ENCODE data around the gene P2RX4. TPM values are rescaled to one million over a fixed set of nuclear protein-coding genes. Genes with fewer than 3 reads are reported as not detected.

The P2RX4 gene
- total RNA-seq, 1 experiment from 2014 or later: 21.0 TPM

GRCh38 chr12:121209221-121209620 lies 708 bp upstream of the P2RX4 start:
- Histone ChIP-seq H3K4me3 (peak overlapping the region; percentile 70; the same call in 1 of the 2 replicates), H3K9me3 (ENCODE audit: insufficient read depth, low read depth) (no peaks in the 10 kb centered on the region), H4K20me1 (ENCODE audit: insufficient read depth) (no peaks in the 10 kb centered on the region), H3K79me2 (ENCODE audit: low read depth) (peaks cover 25% of the 10 kb centered on the region), H3K4me1 (replicated peaks; ENCODE audit: insufficient read depth) (peaks cover 22% of the 10 kb centered on the region), H3K27me3 (ENCODE audit: insufficient read depth, low read depth) (no peaks in the 10 kb centered on the region), H3F3A (ENCODE audit: insufficient read depth, low read depth) (peaks cover 23% of the 10 kb centered on the region), H2AFZ (no peak overlapping the region; the same call in 1 of the 2 replicates), H3K9me2 (ENCODE audit: insufficient read depth) (no peaks in the 10 kb centered on the region), H3K36me3 (ENCODE audit: low read depth) (no peaks in the 10 kb centered on the region), H3K27ac (no peak overlapping the region), H3K4me2 (peak overlapping the region; percentile 87)
- ChIA-PET CTCF (no interaction called here), POLR2A (ENCODE audit: unreplicated experiment) (no interaction called here)
- no peak for DNase-seq
- TF ChIP-seq CTCF (conservative IDR thresholded peaks at IDR 0.05) (no peak), EZH2 (IDR thresholded peaks at IDR 0.05; ENCODE audit: low read depth) (no peak)
- intact Hi-C loops (cut with micrococcal nuclease; ENCODE audit: unreplicated experiment): no loop called here
- BruUV-seq (replicated peaks): TSS peak; percentile 72

GRCh38 chr12:121212875-121213274 lies 2.9 kb downstream of the P2RX4 start:
- intact Hi-C loops (cut with micrococcal nuclease; ENCODE audit: unreplicated experiment): no loop called here
- BruUV-seq (replicated peaks): no TSS peak

GRCh38 chr12:121214166-121214777 lies 4.3 kb downstream of the P2RX4 start:
- H3K27ac ChIP-seq: peak overlapping the region; percentile 88
- TF ChIP-seq CTCF (conservative IDR thresholded peaks at IDR 0.05) (no peak), EZH2 (IDR thresholded peaks at IDR 0.05; ENCODE audit: low read depth) (no peak)

More at GRCh38 chr12:121212875-121213274, 2.9 kb downstream of the P2RX4 start:
- Histone ChIP-seq H3K79me2 (ENCODE audit: low read depth) (peaks cover 38% of the 10 kb centered on the region), H3K4me3 (no peak overlapping the region), H3K27ac (no peak overlapping the region), H3K9me2 (ENCODE audit: insufficient read depth) (no peaks in the 10 kb centered on the region), H3K4me2 (no peak overlapping the region), H3F3A (ENCODE audit: insufficient read depth, low read depth) (peaks cover 48% of the 10 kb centered on the region), H2AFZ (no peak overlapping the region), H3K4me1 (replicated peaks; ENCODE audit: insufficient read depth) (peaks cover 39% of the 10 kb centered on the region), H3K9me3 (ENCODE audit: insufficient read depth, low read depth) (no peaks in the 10 kb centered on the region), H4K20me1 (ENCODE audit: insufficient read depth) (no peaks in the 10 kb centered on the region), H3K36me3 (ENCODE audit: low read depth) (no peaks in the 10 kb centered on the region), H3K27me3 (ENCODE audit: insufficient read depth, low read depth) (no peaks in the 10 kb centered on the region)
- ChIA-PET POLR2A (ENCODE audit: unreplicated experiment) (no interaction called here), CTCF (no interaction called here)
- no peak for DNase-seq
- no peak for TF ChIP-seq CTCF (conservative IDR thresholded peaks at IDR 0.05)
- TF ChIP-seq EZH2 (IDR thresholded peaks at IDR 0.05; ENCODE audit: low read depth): no peak

More at GRCh38 chr12:121214166-121214777, 4.3 kb downstream of the P2RX4 start:
- H3F3A ChIP-seq (ENCODE audit: insufficient read depth, low read depth): peaks cover 36% of the 10 kb centered on the region
- DNase-seq: peak in 1 of 2 experiments; percentile 55
- no peak overlapping the region for H2AFZ ChIP-seq
- no peaks in the 10 kb centered on the region for H3K27me3 ChIP-seq (ENCODE audit: insufficient read depth, low read depth)
- intact Hi-C loops (cut with micrococcal nuclease; ENCODE audit: unreplicated experiment): no loop called here
- H3K79me2 ChIP-seq (ENCODE audit: low read depth): peaks cover 38% of the 10 kb centered on the region
- CTCF ChIA-PET: no interaction called here
- no peaks in the 10 kb centered on the region for H3K9me3 ChIP-seq (ENCODE audit: insufficient read depth, low read depth)
- H3K9me2 ChIP-seq (ENCODE audit: insufficient read depth): no peaks in the 10 kb centered on the region
- no TSS peak for BruUV-seq (replicated peaks)
- H4K20me1 ChIP-seq (ENCODE audit: insufficient read depth): no peaks in the 10 kb centered on the region
- H3K4me2 ChIP-seq: peak overlapping the region; percentile 68
- POLR2A ChIA-PET (ENCODE audit: unreplicated experiment): no interaction called here
- H3K36me3 ChIP-seq (ENCODE audit: low read depth): no peaks in the 10 kb centered on the region
- peak overlapping the region; percentile 6; the same call in 1 of the 2 replicates for H3K4me3 ChIP-seq
- H3K4me1 ChIP-seq (replicated peaks; ENCODE audit: insufficient read depth): peaks cover 39% of the 10 kb centered on the region

Data from PC-9 (cell line).